Measurements from ENCODE around the gene SKIC8.

DNA sequence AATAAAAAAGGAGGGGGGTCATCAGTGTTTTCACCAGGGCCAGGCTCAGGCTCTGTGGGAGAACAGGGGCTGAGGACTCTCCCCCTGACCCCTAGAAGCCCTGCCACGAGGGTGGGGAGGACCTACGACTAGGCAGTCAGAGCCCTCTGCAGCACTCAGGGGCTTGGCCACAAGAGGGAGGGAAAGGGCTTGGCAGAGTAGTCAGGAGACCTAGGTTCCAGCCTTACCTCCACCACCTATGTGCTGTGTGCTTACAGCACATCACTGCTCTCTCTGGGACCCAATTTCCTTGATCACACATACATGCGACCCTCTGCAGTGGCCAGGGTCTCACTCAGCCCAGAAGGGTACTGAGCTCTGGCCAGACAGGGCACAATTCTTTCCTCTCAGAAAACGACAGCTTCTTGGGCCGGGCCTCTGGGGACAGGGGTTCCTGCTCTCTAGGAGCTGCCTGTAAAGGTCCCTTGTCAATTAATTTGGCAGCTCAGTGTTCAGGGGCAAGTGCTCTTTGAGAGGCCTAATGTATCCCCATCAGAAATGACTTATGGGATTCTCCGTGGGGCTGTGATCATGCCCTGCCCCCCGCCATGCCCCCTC is 16.4 kb upstream of the SKIC8 start:
- TF ChIP-seq CTCF (IDR thresholded peaks at IDR 0.05) (no peak), POLR2A (IDR thresholded peaks at IDR 0.05) (no peak)

All from adrenal gland (tissue), 5 donors.